A673 (cell line): ENCODE data around the gene HDAC4. TPM values are rescaled to one million over a fixed set of nuclear protein-coding genes. Genes with fewer than 3 reads are reported as not detected.

Experiments
- BruUV-seq: library from RNA; stranded (reverse); fragments of 400-500 nt; replicated peaks from 2 replicates; lab custom pipeline; 2021; lab: Mats Ljungman, UMichigan
- CTCF ChIA-PET: fragments of 300-600 bp; sonication (Branson Sonifier 250); formaldehyde crosslinking; loops from one replicate; lab custom pipeline; 2022; ENCODE audit warnings: antibody characterized with exemption; lab: Charles Lee
- POLR2A ChIA-PET: fragments of 300-600 bp; sonication (Branson Sonifier 250); formaldehyde crosslinking; loops from one replicate; lab custom pipeline; 2022; ENCODE audit warnings: antibody characterized with exemption; ENCODE audit not compliant: low non-redundant PET; lab: Charles Lee
- DNase-seq: peaks from one replicate; pipeline ENCODE4 v3.0.0-alpha.2; 2015; ENCODE audit warnings: low spot score
- H3K27ac ChIP-seq: fragments of 200-600 bp; sonication (generic); 2 replicates; pipeline ENCODE4 v1.5.1; 2016; ENCODE audit warnings: mixed run types, low read depth, mild to moderate bottlenecking, mixed read lengths, antibody characterized with exemption, low read length; ENCODE audit not compliant: poor library complexity, severe bottlenecking
- H3K27me3 ChIP-seq: fragments of 200-600 bp; sonication (generic); replicated peaks from 2 replicates; pipeline ENCODE4 v1.6.1; 2017; ENCODE audit warnings: mixed run types, low read depth, mild to moderate bottlenecking, mixed read lengths, antibody characterized with exemption, low read length; ENCODE audit not compliant: insufficient read depth, poor library complexity
- H3K36me3 ChIP-seq: fragments of 200-600 bp; sonication (generic); 2 replicates; pipeline ENCODE4 v1.6.1; 2016; ENCODE audit warnings: mixed run types, mild to moderate bottlenecking, mixed read lengths, antibody characterized with exemption, low read length; ENCODE audit not compliant: insufficient read depth, poor library complexity, severe bottlenecking
- H3K4me1 ChIP-seq: fragments of 200-600 bp; sonication (generic); 2 replicates; pipeline ENCODE4 v1.6.1; 2017; ENCODE audit warnings: mixed run types, mild to moderate bottlenecking, mixed read lengths, antibody characterized with exemption, low read length; ENCODE audit not compliant: insufficient read depth, poor library complexity, severe bottlenecking
- H3K4me3 ChIP-seq: fragments of 200-600 bp; sonication (generic); 2 replicates; pipeline ENCODE4 v1.5.1; 2016; ENCODE audit warnings: low read depth, mixed run types, mild to moderate bottlenecking, mixed read lengths, low read length; ENCODE audit not compliant: poor library complexity, severe bottlenecking
- H3K9me3 ChIP-seq: fragments of 200-600 bp; sonication (generic); 2 replicates; pipeline ENCODE4 v1.6.1; 2016; ENCODE audit warnings: mixed run types, low read depth, mild to moderate bottlenecking, mixed read lengths, antibody characterized with exemption, low read length; ENCODE audit not compliant: poor library complexity, severe bottlenecking
- CTCF ChIP-seq: fragments of 300-800, 200-600 bp; sonication (generic); conservative IDR thresholded peaks from 2 replicates; pipeline ENCODE4 v1.5.1; 2017; ENCODE audit warnings: low read depth, mild to moderate bottlenecking, antibody characterized with exemption, low read length, moderate library complexity, mixed read lengths
- EZH2 ChIP-seq: fragments of 200-600 bp; sonication (generic); IDR thresholded peaks from 2 replicates; pipeline ENCODE4 v1.6.1; 2017; ENCODE audit warnings: borderline replicate concordance, low read depth, mild to moderate bottlenecking, mixed read lengths, antibody characterized with exemption, low read length; ENCODE audit not compliant: poor library complexity, severe bottlenecking
- intact Hi-C: fragments of 100-400 bp; cut with micrococcal nuclease; formaldehyde crosslinking; loops from one replicate; pipeline ENCODE4 v1.10.0; 2022; ENCODE audit not compliant: unreplicated experiment
- total RNA-seq: library from RNA; stranded (reverse); gene quantifications from 2 replicates; pipeline ENCODE4 v1.2.3, GENCODE V29; 2021

Gene HDAC4
- total RNA-seq, 1 experiment from 2014 or later, result 40.0 TPM

GRCh38 chr2:239377591-239377990, 23.2 kb downstream of the HDAC4 start:
- no peaks in the 10 kb centered on the region for H3K9me3 ChIP-seq
- intact Hi-C loops, result no loop called here
- POLR2A ChIA-PET, result no interaction called here
- no peaks in the 10 kb centered on the region for H3K27me3 ChIP-seq
- TF ChIP-seq EZH2 (no peak), CTCF (no peak)
- no peak overlapping the region for H3K27ac ChIP-seq
- no TSS peak for BruUV-seq
- H3K36me3 ChIP-seq, result no peaks in the 10 kb centered on the region
- CTCF ChIA-PET, result no interaction called here
- peaks cover 10% of the 10 kb centered on the region for H3K4me1 ChIP-seq
- no peak overlapping the region for H3K4me3 ChIP-seq
- DNase-seq, result no peak

GRCh38 chr2:239376942-239377531, 23.8 kb downstream of the HDAC4 start:
- Histone ChIP-seq H3K36me3 (no peaks in the 10 kb centered on the region), H3K4me1 (peaks cover 5% of the 10 kb centered on the region), H3K9me3 (no peaks in the 10 kb centered on the region), H3K4me3 (no peak overlapping the region), H3K27ac (no peak overlapping the region), H3K27me3 (no peaks in the 10 kb centered on the region)
- TF ChIP-seq EZH2, result no peak
- TF ChIP-seq CTCF, result no peak
- no TSS peak for BruUV-seq
- ChIA-PET POLR2A (no interaction called here), CTCF (no interaction called here)
- intact Hi-C loops, result no loop called here
- no peak for DNase-seq

GRCh38 chr2:239376351-239376750, 24.5 kb downstream of the HDAC4 start:
- no peak overlapping the region for H3K4me3 ChIP-seq
- no peaks in the 10 kb centered on the region for H3K36me3 ChIP-seq
- ChIA-PET CTCF (no interaction called here), POLR2A (no interaction called here)
- no TSS peak for BruUV-seq
- H3K27ac ChIP-seq, result no peak overlapping the region
- no peak for DNase-seq
- no peaks in the 10 kb centered on the region for H3K27me3 ChIP-seq
- no peak for TF ChIP-seq CTCF
- no peaks in the 10 kb centered on the region for H3K9me3 ChIP-seq
- intact Hi-C loops, result no loop called here
- H3K4me1 ChIP-seq, result no peaks in the 10 kb centered on the region
